HG03175 (cell line): Measurements from ENCODE around the gene CREB1.
"Not testable (repeated sequence)": the region's sequence is repeated elsewhere in the genome, so short reads cannot be mapped to it uniquely, and the experiment has no call there.

Experiments
- ATAC-seq: cut with Tn5 transposase; IDR thresholded peaks from one replicate; pipeline ENCODE4 v1.9.1; 2021; ENCODE audit warnings: mild to moderate bottlenecking, moderate library complexity; ENCODE audit not compliant: unreplicated experiment

The CREB1 gene

GRCh38 chr2:207529330-207530159 is at the start of gene CREB1:
TSS of gene CREB1 (plus strand) at chr2:207529962. CDS start at chr2:207555636, 25,674 bp downstream.
- peak; percentile 84 for ATAC-seq

- no peak for ATAC-seq
These were observed 49.2 kb upstream of the CREB1 start for GRCh38 chr2:207480521-207481040.

GRCh38 chr2:207481924-207482323 is 47.8 kb upstream of the CREB1 start:
- ATAC-seq = no peak

- no peak for ATAC-seq
These were observed 47.1 kb upstream of the CREB1 start for GRCh38 chr2:207482630-207483029.

- no peak for ATAC-seq
These were observed 46.7 kb upstream of the CREB1 start for GRCh38 chr2:207483066-207483465.

GRCh38 chr2:207483477-207483876 is 46.3 kb upstream of the CREB1 start:
- ATAC-seq = no peak

GRCh38 chr2:207484444-207485391 is 45.0 kb upstream of the CREB1 start:
- ATAC-seq = peak; percentile 74

GRCh38 chr2:207487650-207488311 is 42.0 kb upstream of the CREB1 start:
- no peak for ATAC-seq

GRCh38 chr2:207489251-207489650 is 40.5 kb upstream of the CREB1 start:
- ATAC-seq = no peak

GRCh38 chr2:207490441-207490840 is 39.3 kb upstream of the CREB1 start:
- ATAC-seq = no peak

- no peak for ATAC-seq
These were observed 38.7 kb upstream of the CREB1 start for GRCh38 chr2:207491086-207491485.

- no peak for ATAC-seq
These were observed 37.8 kb upstream of the CREB1 start for GRCh38 chr2:207491956-207492355.

- no peak for ATAC-seq
These were observed 37.3 kb upstream of the CREB1 start for GRCh38 chr2:207492461-207492860.

- ATAC-seq = no peak
These were observed 35.6 kb upstream of the CREB1 start for GRCh38 chr2:207494137-207494536.

GRCh38 chr2:207496936-207497335 is 32.8 kb upstream of the CREB1 start:
- not testable (repeated sequence) for ATAC-seq

- ATAC-seq = no peak
These were observed 32.2 kb upstream of the CREB1 start for GRCh38 chr2:207497596-207497995.

- ATAC-seq = no peak
These were observed 31.3 kb upstream of the CREB1 start for GRCh38 chr2:207498427-207498826.

GRCh38 chr2:207499114-207499513 is 30.6 kb upstream of the CREB1 start:
- ATAC-seq = no peak

- no peak for ATAC-seq
These were observed 27.8 kb upstream of the CREB1 start for GRCh38 chr2:207501802-207502576.

- ATAC-seq = peak; percentile 50
These were observed 27.1 kb upstream of the CREB1 start for GRCh38 chr2:207502577-207503198.
